Sigmoid colon (tissue), 3 donors: Measurements from ENCODE around the gene SLIT3.

Experiments used
- POLR2A ChIP-seq, 2 donors: fragments of 450-650 bp; IDR thresholded peaks; one replicate each; pipeline ENCODE4 v1.6.1; 2016; ENCODE audit warnings: antibody characterized with exemption in 2 of 2, mild to moderate bottlenecking in 2 of 2, moderate library complexity in 2 of 2
- TF ChIP-seq, protein P1 (sequence below), 4 experiments: fragments of 450-650 bp in 3 of 4; fragments of 200-600 bp in 1 of 4; IDR thresholded peaks; one replicate each; pipeline ENCODE4 v1.5.1; 2016 to 2019; ENCODE audit warnings: antibody characterized with exemption in 4 of 4, mild to moderate bottlenecking in 3 of 4, moderate library complexity in 2 of 4

DNA sequence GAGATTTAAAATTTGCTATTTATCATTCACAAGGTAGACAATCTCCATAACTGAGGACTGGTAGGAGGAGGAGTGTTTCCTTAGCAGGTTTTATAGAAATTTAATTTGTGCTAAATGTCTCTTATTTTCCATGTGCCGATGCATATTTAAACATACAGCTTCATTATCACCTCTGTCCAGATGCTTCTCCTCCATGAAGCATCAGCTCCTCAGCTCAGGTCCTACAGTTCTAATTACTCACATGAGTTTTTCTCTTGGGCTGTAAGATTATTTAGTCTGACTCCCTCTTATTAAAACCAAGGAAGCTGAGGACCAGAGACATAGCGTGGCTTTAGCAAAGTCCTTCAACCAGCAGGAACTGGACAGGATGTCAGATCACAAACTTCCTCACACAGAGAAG lies 421.6 kb downstream of the SLIT3 start:
- TF ChIP-seq, protein P1, sequence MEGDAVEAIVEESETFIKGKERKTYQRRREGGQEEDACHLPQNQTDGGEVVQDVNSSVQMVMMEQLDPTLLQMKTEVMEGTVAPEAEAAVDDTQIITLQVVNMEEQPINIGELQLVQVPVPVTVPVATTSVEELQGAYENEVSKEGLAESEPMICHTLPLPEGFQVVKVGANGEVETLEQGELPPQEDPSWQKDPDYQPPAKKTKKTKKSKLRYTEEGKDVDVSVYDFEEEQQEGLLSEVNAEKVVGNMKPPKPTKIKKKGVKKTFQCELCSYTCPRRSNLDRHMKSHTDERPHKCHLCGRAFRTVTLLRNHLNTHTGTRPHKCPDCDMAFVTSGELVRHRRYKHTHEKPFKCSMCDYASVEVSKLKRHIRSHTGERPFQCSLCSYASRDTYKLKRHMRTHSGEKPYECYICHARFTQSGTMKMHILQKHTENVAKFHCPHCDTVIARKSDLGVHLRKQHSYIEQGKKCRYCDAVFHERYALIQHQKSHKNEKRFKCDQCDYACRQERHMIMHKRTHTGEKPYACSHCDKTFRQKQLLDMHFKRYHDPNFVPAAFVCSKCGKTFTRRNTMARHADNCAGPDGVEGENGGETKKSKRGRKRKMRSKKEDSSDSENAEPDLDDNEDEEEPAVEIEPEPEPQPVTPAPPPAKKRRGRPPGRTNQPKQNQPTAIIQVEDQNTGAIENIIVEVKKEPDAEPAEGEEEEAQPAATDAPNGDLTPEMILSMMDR (IDR thresholded peaks at IDR 0.05) = no peak
- TF ChIP-seq POLR2A (IDR thresholded peaks at IDR 0.05) = no peak
